SK-N-SH treated with all-trans-retinoic acid at 6 μM for 48 hours (cell line): ENCODE results near the gene WFDC13.

ENCODE experiments used
- ATAC-seq: fragments of 200-7000 bp; cut with Tn5 transposase; 3 replicates; pipeline ENCODE4 v1.9.1; 2020; ENCODE audit warnings: mild to moderate bottlenecking, moderate library complexity
- ARNTL ChIP-seq: fragments of 450-650 bp; formaldehyde crosslinking; IDR thresholded peaks from 2 replicates; pipeline ENCODE4 v1.5.0; 2020; ENCODE audit warnings: low read depth, mild to moderate bottlenecking, moderate library complexity, borderline replicate concordance
- BACH2 ChIP-seq: fragments of 250-450 bp; sonication (Bioruptor Pico); IDR thresholded peaks from 2 replicates; pipeline ENCODE4 v1.9.0; 2021; ENCODE audit warnings: mild to moderate bottlenecking, borderline replicate concordance
- CSDC2 ChIP-seq: fragments of 250-450 bp; sonication (Bioruptor Pico); IDR thresholded peaks from 2 replicates; pipeline ENCODE4 v1.5.0; 2020; ENCODE audit warnings: mild to moderate bottlenecking, moderate library complexity
- ESRRG ChIP-seq: fragments of 250-450 bp; sonication (Bioruptor Pico); IDR thresholded peaks from 2 replicates; pipeline ENCODE4 v1.6.1; 2021; ENCODE audit warnings: mild to moderate bottlenecking
- GLIS3 ChIP-seq: fragments of 250-450 bp; sonication (Bioruptor Pico); IDR thresholded peaks from 2 replicates; pipeline ENCODE4 v1.5.0; 2020; ENCODE audit warnings: mild to moderate bottlenecking, moderate library complexity
- OSR1 ChIP-seq: fragments of 250-450 bp; sonication (Bioruptor Pico); IDR thresholded peaks from 2 replicates; pipeline ENCODE4 v1.8.0; 2022; ENCODE audit warnings: moderate library complexity, mild to moderate bottlenecking, inconsistent platforms
- PPARA ChIP-seq: fragments of 250-450 bp; sonication (Bioruptor Pico); IDR thresholded peaks from 2 replicates; pipeline ENCODE4 v1.5.0; 2020; ENCODE audit warnings: mild to moderate bottlenecking, borderline replicate concordance
- RARB ChIP-seq: fragments of 250-450 bp; sonication (Bioruptor Pico); IDR thresholded peaks from 2 replicates; pipeline ENCODE4 v1.8.0; 2021; ENCODE audit warnings: mild to moderate bottlenecking, moderate library complexity
- SNAI2 ChIP-seq: fragments of 250-450 bp; sonication (Bioruptor Pico); IDR thresholded peaks from 2 replicates; pipeline ENCODE4 v1.5.0; 2020; ENCODE audit warnings: mild to moderate bottlenecking, moderate library complexity
- TCF4 ChIP-seq: fragments of 250-450 bp; sonication (Bioruptor Pico); IDR thresholded peaks from 2 replicates; pipeline ENCODE4 v1.8.0; 2021; ENCODE audit warnings: mild to moderate bottlenecking, moderate library complexity, borderline replicate concordance
- TOX ChIP-seq: fragments of 250-450 bp; sonication (Bioruptor Pico); IDR thresholded peaks from 2 replicates; pipeline ENCODE4 v1.8.0; 2021; ENCODE audit warnings: mild to moderate bottlenecking, moderate library complexity, borderline replicate concordance
- ZC3H10 ChIP-seq: fragments of 250-450 bp; sonication (Bioruptor Pico); IDR thresholded peaks from 2 replicates; pipeline ENCODE4 v1.5.1; 2021; ENCODE audit warnings: mild to moderate bottlenecking, moderate library complexity
- ZFP3 ChIP-seq: fragments of 250-450 bp; sonication (Bioruptor Pico); IDR thresholded peaks from 2 replicates; pipeline ENCODE4 v1.5.0; 2020; ENCODE audit warnings: mild to moderate bottlenecking, moderate library complexity
- ZFP30 ChIP-seq: fragments of 450-650 bp; formaldehyde crosslinking; IDR thresholded peaks from 2 replicates; pipeline ENCODE4 v1.5.0; 2022; ENCODE audit warnings: mild to moderate bottlenecking, moderate library complexity
- ZNF565 ChIP-seq: fragments of 450-650 bp; formaldehyde crosslinking; conservative IDR thresholded peaks from 2 replicates; pipeline ENCODE4 v1.5.0; 2020; ENCODE audit warnings: low read depth, mild to moderate bottlenecking, moderate library complexity
- ZNF70 ChIP-seq: fragments of 450-650 bp; formaldehyde crosslinking; IDR thresholded peaks from 2 replicates; pipeline ENCODE4 v1.5.0; 2020; ENCODE audit warnings: mild to moderate bottlenecking, moderate library complexity
- ZNF8 ChIP-seq: fragments of 450-650 bp; formaldehyde crosslinking; IDR thresholded peaks from 2 replicates; pipeline ENCODE4 v1.5.0; 2020; ENCODE audit warnings: mild to moderate bottlenecking, moderate library complexity
- TF ChIP-seq, protein P1 (sequence below): fragments of 250-450 bp; sonication (Bioruptor Pico); IDR thresholded peaks from 2 replicates; pipeline ENCODE4 v1.8.0; 2021; ENCODE audit warnings: low read depth, mild to moderate bottlenecking, moderate library complexity, borderline replicate concordance
- TF ChIP-seq, protein P2 (sequence below): fragments of 250-450 bp; sonication (Bioruptor Pico); IDR thresholded peaks from 2 replicates; pipeline ENCODE4 v1.5.0; 2020; ENCODE audit warnings: mild to moderate bottlenecking, moderate library complexity
- TF ChIP-seq, protein P3 (sequence below): fragments of 250-450 bp; sonication (Bioruptor Pico); IDR thresholded peaks from 2 replicates; pipeline ENCODE4 v1.8.0; 2020; ENCODE audit warnings: mild to moderate bottlenecking, moderate library complexity, borderline replicate concordance
- TF ChIP-seq, protein P4 (sequence below): fragments of 250-450 bp; sonication (Bioruptor Pico); IDR thresholded peaks from 2 replicates; pipeline ENCODE4 v1.5.1; 2020; ENCODE audit warnings: low read depth, mild to moderate bottlenecking, moderate library complexity
- TF ChIP-seq, protein P5 (sequence below): fragments of 250-450 bp; sonication (Bioruptor Pico); IDR thresholded peaks from 2 replicates; pipeline ENCODE4 v1.5.1; 2021; ENCODE audit warnings: mild to moderate bottlenecking, moderate library complexity

WFDC13 gene

DNA sequence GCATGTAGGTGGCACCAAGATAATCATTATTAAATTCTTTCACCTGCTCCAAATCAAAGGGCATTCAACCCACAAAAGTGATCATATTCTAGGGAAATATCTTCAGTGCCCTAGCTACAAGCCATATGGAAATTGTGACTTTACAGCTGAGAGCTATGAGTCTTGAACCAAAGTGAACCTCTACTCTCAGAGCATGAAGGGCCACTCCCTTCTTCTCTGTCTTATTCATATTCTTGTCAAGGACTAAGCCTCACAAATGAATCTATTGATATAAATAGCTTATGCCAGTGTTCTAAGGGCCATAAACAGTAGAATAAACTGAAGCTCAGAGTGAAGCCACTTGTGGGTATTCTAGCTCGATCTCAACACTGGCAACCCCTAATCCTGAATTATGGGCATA, 49.9 kb downstream of the WFDC13 start:
- no peak for TF ChIP-seq ZC3H10 (CRISPR knock-in tag)
- TF ChIP-seq, protein P1, sequence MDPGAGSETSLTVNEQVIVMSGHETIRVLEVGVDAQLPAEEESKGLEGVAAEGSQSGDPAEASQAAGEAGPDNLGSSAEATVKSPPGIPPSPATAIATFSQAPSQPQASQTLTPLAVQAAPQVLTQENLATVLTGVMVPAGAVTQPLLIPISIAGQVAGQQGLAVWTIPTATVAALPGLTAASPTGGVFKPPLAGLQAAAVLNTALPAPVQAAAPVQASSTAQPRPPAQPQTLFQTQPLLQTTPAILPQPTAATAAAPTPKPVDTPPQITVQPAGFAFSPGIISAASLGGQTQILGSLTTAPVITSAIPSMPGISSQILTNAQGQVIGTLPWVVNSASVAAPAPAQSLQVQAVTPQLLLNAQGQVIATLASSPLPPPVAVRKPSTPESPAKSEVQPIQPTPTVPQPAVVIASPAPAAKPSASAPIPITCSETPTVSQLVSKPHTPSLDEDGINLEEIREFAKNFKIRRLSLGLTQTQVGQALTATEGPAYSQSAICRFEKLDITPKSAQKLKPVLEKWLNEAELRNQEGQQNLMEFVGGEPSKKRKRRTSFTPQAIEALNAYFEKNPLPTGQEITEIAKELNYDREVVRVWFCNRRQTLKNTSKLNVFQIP (CRISPR knock-in tag): no peak
- TF ChIP-seq PPARA (CRISPR knock-in tag): no peak
- TF ChIP-seq ZNF565 (CRISPR knock-in tag): no peak
- TF ChIP-seq, protein P2, sequence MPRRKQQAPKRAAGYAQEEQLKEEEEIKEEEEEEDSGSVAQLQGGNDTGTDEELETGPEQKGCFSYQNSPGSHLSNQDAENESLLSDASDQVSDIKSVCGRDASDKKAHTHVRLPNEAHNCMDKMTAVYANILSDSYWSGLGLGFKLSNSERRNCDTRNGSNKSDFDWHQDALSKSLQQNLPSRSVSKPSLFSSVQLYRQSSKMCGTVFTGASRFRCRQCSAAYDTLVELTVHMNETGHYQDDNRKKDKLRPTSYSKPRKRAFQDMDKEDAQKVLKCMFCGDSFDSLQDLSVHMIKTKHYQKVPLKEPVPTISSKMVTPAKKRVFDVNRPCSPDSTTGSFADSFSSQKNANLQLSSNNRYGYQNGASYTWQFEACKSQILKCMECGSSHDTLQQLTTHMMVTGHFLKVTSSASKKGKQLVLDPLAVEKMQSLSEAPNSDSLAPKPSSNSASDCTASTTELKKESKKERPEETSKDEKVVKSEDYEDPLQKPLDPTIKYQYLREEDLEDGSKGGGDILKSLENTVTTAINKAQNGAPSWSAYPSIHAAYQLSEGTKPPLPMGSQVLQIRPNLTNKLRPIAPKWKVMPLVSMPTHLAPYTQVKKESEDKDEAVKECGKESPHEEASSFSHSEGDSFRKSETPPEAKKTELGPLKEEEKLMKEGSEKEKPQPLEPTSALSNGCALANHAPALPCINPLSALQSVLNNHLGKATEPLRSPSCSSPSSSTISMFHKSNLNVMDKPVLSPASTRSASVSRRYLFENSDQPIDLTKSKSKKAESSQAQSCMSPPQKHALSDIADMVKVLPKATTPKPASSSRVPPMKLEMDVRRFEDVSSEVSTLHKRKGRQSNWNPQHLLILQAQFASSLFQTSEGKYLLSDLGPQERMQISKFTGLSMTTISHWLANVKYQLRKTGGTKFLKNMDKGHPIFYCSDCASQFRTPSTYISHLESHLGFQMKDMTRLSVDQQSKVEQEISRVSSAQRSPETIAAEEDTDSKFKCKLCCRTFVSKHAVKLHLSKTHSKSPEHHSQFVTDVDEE (CRISPR knock-in tag): no peak
- TF ChIP-seq OSR1: no peak
- TF ChIP-seq SNAI2 (CRISPR knock-in tag): no peak
- no peak for TF ChIP-seq GLIS3 (CRISPR knock-in tag)
- no peak for TF ChIP-seq ZNF70 (CRISPR knock-in tag)
- no peak for TF ChIP-seq ARNTL
- TF ChIP-seq ESRRG (CRISPR knock-in tag): no peak
- TF ChIP-seq, protein P3, sequence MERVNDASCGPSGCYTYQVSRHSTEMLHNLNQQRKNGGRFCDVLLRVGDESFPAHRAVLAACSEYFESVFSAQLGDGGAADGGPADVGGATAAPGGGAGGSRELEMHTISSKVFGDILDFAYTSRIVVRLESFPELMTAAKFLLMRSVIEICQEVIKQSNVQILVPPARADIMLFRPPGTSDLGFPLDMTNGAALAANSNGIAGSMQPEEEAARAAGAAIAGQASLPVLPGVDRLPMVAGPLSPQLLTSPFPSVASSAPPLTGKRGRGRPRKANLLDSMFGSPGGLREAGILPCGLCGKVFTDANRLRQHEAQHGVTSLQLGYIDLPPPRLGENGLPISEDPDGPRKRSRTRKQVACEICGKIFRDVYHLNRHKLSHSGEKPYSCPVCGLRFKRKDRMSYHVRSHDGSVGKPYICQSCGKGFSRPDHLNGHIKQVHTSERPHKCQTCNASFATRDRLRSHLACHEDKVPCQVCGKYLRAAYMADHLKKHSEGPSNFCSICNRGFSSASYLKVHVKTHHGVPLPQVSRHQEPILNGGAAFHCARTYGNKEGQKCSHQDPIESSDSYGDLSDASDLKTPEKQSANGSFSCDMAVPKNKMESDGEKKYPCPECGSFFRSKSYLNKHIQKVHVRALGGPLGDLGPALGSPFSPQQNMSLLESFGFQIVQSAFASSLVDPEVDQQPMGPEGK: no peak
- TF ChIP-seq, protein P4, sequence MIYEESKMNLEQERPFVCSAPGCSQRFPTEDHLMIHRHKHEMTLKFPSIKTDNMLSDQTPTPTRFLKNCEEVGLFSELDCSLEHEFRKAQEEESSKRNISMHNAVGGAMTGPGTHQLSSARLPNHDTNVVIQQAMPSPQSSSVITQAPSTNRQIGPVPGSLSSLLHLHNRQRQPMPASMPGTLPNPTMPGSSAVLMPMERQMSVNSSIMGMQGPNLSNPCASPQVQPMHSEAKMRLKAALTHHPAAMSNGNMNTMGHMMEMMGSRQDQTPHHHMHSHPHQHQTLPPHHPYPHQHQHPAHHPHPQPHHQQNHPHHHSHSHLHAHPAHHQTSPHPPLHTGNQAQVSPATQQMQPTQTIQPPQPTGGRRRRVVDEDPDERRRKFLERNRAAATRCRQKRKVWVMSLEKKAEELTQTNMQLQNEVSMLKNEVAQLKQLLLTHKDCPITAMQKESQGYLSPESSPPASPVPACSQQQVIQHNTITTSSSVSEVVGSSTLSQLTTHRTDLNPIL (CRISPR knock-in tag): no peak
- TF ChIP-seq ZFP30: no peak
- no peak for TF ChIP-seq CSDC2

DNA sequence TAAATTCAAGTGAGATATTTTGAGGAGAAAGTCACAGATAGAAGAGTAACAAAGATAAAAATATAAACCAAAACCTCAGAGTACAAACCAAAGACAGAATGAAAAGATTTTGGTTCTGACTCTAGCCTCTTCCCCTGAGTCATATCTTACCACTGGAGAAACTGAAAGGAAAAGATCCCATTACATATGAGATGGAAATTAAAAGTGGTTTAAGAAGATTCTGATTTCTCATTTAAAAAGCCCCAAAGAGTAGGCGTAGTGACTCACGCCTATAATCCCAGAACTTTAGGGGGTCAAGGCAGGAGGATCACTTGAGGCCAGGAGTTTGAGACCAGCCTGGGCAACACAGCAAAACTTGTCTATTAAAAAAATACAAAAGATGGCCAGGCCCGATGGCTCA, 50.9 kb downstream of the WFDC13 start:
- ATAC-seq: no peak
- TF ChIP-seq BACH2 (CRISPR knock-in tag) (no peak), SNAI2 (CRISPR knock-in tag) (no peak), PPARA (CRISPR knock-in tag) (no peak), ZNF70 (CRISPR knock-in tag) (no peak), TCF4 (CRISPR knock-in tag) (no peak), ZFP3 (no peak), ZC3H10 (CRISPR knock-in tag) (no peak), OSR1 (no peak), ZNF8 (CRISPR knock-in tag) (no peak), GLIS3 (CRISPR knock-in tag) (no peak), ESRRG (CRISPR knock-in tag) (no peak), RARB (CRISPR knock-in tag) (no peak), TOX (CRISPR knock-in tag) (no peak), ARNTL (no peak)
- TF ChIP-seq, protein P3: no peak
- TF ChIP-seq, protein P2 (CRISPR knock-in tag): no peak
- TF ChIP-seq, protein P1 (CRISPR knock-in tag): no peak
- TF ChIP-seq, protein P4 (CRISPR knock-in tag): no peak
- TF ChIP-seq, protein P5, sequence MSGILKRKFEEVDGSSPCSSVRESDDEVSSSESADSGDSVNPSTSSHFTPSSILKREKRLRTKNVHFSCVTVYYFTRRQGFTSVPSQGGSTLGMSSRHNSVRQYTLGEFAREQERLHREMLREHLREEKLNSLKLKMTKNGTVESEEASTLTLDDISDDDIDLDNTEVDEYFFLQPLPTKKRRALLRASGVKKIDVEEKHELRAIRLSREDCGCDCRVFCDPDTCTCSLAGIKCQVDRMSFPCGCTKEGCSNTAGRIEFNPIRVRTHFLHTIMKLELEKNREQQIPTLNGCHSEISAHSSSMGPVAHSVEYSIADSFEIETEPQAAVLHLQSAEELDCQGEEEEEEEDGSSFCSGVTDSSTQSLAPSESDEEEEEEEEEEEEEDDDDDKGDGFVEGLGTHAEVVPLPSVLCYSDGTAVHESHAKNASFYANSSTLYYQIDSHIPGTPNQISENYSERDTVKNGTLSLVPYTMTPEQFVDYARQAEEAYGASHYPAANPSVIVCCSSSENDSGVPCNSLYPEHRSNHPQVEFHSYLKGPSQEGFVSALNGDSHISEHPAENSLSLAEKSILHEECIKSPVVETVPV (CRISPR knock-in tag): no peak
- TF ChIP-seq, all 23 proteins: peak for 0

More for the DNA sequence above, 49.9 kb downstream of the WFDC13 start:
- no peak for ATAC-seq
